Measurements from ENCODE around the gene FJX1. TPM values are rescaled to one million over a fixed set of nuclear protein-coding genes. Genes with fewer than 3 reads are reported as not detected.

The FJX1 gene
- total RNA-seq, 1 donor from 2014 or later = 7.4 TPM

- H3K9me3 ChIP-seq = no peaks in the 10 kb centered on the region
- DNase-seq (ENCODE audit: extremely low spot score in 2 of 2) = no peak
- TF ChIP-seq, protein P1, sequence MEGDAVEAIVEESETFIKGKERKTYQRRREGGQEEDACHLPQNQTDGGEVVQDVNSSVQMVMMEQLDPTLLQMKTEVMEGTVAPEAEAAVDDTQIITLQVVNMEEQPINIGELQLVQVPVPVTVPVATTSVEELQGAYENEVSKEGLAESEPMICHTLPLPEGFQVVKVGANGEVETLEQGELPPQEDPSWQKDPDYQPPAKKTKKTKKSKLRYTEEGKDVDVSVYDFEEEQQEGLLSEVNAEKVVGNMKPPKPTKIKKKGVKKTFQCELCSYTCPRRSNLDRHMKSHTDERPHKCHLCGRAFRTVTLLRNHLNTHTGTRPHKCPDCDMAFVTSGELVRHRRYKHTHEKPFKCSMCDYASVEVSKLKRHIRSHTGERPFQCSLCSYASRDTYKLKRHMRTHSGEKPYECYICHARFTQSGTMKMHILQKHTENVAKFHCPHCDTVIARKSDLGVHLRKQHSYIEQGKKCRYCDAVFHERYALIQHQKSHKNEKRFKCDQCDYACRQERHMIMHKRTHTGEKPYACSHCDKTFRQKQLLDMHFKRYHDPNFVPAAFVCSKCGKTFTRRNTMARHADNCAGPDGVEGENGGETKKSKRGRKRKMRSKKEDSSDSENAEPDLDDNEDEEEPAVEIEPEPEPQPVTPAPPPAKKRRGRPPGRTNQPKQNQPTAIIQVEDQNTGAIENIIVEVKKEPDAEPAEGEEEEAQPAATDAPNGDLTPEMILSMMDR (IDR thresholded peaks at IDR 0.05) = no peak
- TF ChIP-seq POLR2AphosphoS5 (IDR thresholded peaks at IDR 0.05; ENCODE audit: insufficient read depth in 1 of 2, low read depth in 1 of 2) = no peak
- no peak for TF ChIP-seq POLR2A (IDR thresholded peaks at IDR 0.05)
- no peak overlapping the region for H3K4me3 ChIP-seq
- H3K27me3 ChIP-seq = no peaks in the 10 kb centered on the region
- H3K27ac ChIP-seq = no peak overlapping the region
- H3K4me1 ChIP-seq = no peaks in the 10 kb centered on the region
- no peaks in the 10 kb centered on the region for H3K36me3 ChIP-seq
- intact Hi-C loops (cut with DNase I) = no loop called here
Observed at GRCh38 chr11:35632301-35632700, 14.0 kb downstream of the FJX1 start.

DNA sequence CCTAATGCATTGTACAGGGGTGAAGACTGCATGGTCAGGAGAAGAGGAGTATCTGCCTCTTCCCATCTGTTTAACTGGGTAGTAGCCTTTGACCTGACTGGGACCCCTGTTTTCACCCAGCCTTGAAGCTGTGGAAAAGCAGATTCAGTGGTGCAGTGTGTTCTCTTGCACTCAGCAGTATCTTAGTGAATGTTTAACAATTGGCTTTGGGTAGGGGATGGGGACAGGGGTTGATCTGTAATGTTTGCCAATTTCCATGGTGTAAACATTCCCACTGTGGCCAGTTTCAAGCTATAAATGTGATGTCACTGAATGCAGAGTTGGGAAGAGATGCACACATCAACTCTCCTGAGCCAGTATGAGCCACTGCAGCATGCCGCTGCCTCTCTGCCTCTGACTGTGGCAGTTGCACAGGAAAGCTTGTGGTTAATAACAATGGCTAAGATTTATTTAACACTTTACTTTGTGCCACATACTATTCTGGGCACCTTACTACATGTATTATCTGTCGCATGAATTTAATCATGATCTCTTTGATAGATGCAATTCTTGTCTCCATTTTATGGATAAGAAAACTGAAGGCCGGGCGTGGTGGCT, 15.7 kb downstream of the FJX1 start:
- no peak overlapping the region for H3K4me3 ChIP-seq
- H3K27me3 ChIP-seq = no peaks in the 10 kb centered on the region
- H3K4me1 ChIP-seq = no peaks in the 10 kb centered on the region
- intact Hi-C loops (cut with DNase I) = no loop called here
- TF ChIP-seq POLR2AphosphoS5 (IDR thresholded peaks at IDR 0.05; ENCODE audit: insufficient read depth in 1 of 2, low read depth in 1 of 2) (no peak), POLR2A (IDR thresholded peaks at IDR 0.05) (no peak)
- TF ChIP-seq, protein P1 (IDR thresholded peaks at IDR 0.05) = no peak
- H3K9me3 ChIP-seq = no peaks in the 10 kb centered on the region
- no peak for DNase-seq (ENCODE audit: extremely low spot score in 2 of 2)
- H3K27ac ChIP-seq = no peak overlapping the region
- no peaks in the 10 kb centered on the region for H3K36me3 ChIP-seq

DNA sequence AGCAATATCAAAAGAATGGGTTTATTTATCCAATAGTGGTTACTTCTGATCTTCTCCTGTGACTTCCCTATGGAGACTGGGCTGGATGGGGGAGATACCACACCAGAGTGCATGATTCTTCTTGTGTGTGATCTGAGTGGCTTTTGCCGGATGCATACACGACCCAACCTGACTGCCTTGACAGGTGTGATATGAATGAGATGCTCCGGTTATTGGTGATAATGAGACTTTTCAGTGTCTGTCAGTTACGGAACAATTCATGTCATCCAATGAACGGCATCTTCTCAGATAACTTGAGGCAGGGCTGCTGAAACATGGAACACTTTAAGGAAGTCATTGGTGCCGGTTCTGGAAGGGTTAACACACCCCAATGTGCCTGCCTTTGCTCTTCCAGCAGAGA, 17.7 kb downstream of the FJX1 start:
- Histone ChIP-seq H3K27me3 (no peaks in the 10 kb centered on the region), H3K4me3 (no peak overlapping the region), H3K36me3 (no peaks in the 10 kb centered on the region), H3K4me1 (no peaks in the 10 kb centered on the region), H3K27ac (no peak overlapping the region), H3K9me3 (no peaks in the 10 kb centered on the region)
- TF ChIP-seq, protein P1 (IDR thresholded peaks at IDR 0.05) = no peak
- TF ChIP-seq POLR2A (IDR thresholded peaks at IDR 0.05) (no peak), POLR2AphosphoS5 (IDR thresholded peaks at IDR 0.05; ENCODE audit: insufficient read depth in 1 of 2, low read depth in 1 of 2) (no peak)
- intact Hi-C loops (cut with DNase I) = no loop called here
- DNase-seq (ENCODE audit: extremely low spot score in 2 of 2) = no peak

GRCh38 chr11:35639591-35640179, 21.4 kb downstream of the FJX1 start:
- DNase-seq (ENCODE audit: extremely low spot score in 2 of 2) = no peak
- TF ChIP-seq POLR2AphosphoS5 (IDR thresholded peaks at IDR 0.05; ENCODE audit: insufficient read depth in 1 of 2, low read depth in 1 of 2) (no peak), POLR2A (IDR thresholded peaks at IDR 0.05) (no peak)
- TF ChIP-seq, protein P1 (IDR thresholded peaks at IDR 0.05) = no peak
- H3K4me3 ChIP-seq = no peak overlapping the region
- no peak overlapping the region for H3K27ac ChIP-seq
- H3K4me1 ChIP-seq = no peaks in the 10 kb centered on the region
- intact Hi-C loops (cut with DNase I) = no loop called here
- H3K36me3 ChIP-seq = no peaks in the 10 kb centered on the region
- H3K27me3 ChIP-seq = no peaks in the 10 kb centered on the region
- H3K9me3 ChIP-seq = no peaks in the 10 kb centered on the region

DNA sequence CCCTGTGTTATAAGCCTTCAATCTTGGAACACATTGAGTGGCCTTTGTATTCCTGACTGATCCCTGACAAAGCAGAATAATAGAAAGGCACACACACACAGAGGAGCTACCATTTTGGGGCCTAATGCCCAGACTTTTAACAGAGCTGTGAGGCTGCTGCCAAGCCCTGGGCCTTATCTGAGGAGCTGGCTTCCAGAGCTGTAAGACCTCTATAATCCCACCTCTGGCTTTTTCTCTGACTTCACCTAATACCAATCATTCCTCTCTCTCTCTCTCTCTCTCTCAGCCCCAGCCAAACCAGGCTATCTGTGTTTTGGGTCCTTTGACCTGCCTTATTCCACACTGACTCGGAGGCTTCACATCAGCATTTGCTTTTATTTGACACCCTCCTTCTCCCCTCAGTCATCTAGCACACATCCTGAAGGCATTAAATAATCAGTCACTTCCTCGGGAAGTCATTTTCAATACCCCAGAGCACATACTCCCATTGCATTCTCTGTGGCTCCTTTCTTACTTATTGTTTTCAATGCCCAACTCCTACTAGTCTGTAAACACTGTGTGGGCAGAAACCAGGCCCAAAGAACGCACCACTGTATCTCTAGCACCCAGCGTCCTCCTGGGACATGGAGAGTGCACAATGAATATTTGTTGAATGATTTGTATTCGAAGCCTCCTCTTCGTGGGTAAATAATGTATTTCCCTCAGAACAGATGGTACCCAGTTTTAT, 23.1 kb downstream of the FJX1 start:
- Histone ChIP-seq H3K9me3 (no peaks in the 10 kb centered on the region), H3K27ac (no peak overlapping the region), H3K4me1 (no peaks in the 10 kb centered on the region), H3K36me3 (no peaks in the 10 kb centered on the region), H3K4me3 (no peak overlapping the region), H3K27me3 (no peaks in the 10 kb centered on the region)
- intact Hi-C loops (cut with DNase I) = no loop called here
- no peak for DNase-seq (ENCODE audit: extremely low spot score in 2 of 2)
- TF ChIP-seq POLR2A (IDR thresholded peaks at IDR 0.05) = no peak
- TF ChIP-seq, protein P1 (IDR thresholded peaks at IDR 0.05) = no peak
- TF ChIP-seq POLR2AphosphoS5 (IDR thresholded peaks at IDR 0.05; ENCODE audit: insufficient read depth in 1 of 2, low read depth in 1 of 2) = no peak

All from vagina (tissue), 2 donors.